Activated T-cell treated with anti-CD3 and anti-CD28 coated beads for 48 hours (primary cell): ENCODE results near the gene ARG2.

Experiments
- DNase-seq: peaks from one replicate; pipeline ENCODE4 v3.0.0-alpha.2; 2020; ENCODE audit warnings: low read depth

ARG2 gene

GRCh38 chr14:67683842-67684241 lies 64.1 kb downstream of the ARG2 start:
- DNase-seq, result no peak

GRCh38 chr14:67690011-67690410 lies 70.3 kb downstream of the ARG2 start:
- no peak for DNase-seq

GRCh38 chr14:67694791-67695393 lies 75.2 kb downstream of the ARG2 start:
- DNase-seq, result peak; percentile 63

GRCh38 chr14:67695394-67695949 lies 75.8 kb downstream of the ARG2 start, which contains the start of gene RDH11:
TSS of gene RDH11 (minus strand) at chr14:67695764. CDS start at chr14:67695703, 61 bp downstream.
- DNase-seq, result peak; percentile 74

- DNase-seq, result no peak
These were observed 77.3 kb downstream of the ARG2 start for GRCh38 chr14:67697006-67697405.

GRCh38 chr14:67698179-67698578 lies 78.5 kb downstream of the ARG2 start:
- DNase-seq, result no peak
